Motor neuron (in vitro differentiated cells): Measurements from ENCODE around the gene RIT2. TPM values are rescaled to one million over a fixed set of nuclear protein-coding genes. Genes with fewer than 3 reads are reported as not detected.

Source experiments
- ATAC-seq, 8 experiments: fragments of 200-7000 bp; cut with Tn5 transposase; replicated peaks in 6 of 8; 2 replicates each; pipeline ENCODE4 v1.8.0; 2021; ENCODE audit warnings: mild to moderate bottlenecking in 8 of 8, moderate library complexity in 8 of 8
- H3K27ac ChIP-seq, 2 donors: fragments of 250-450 bp; sonication (Bioruptor Pico); 2 replicates each; pipeline ENCODE4 v1.9.0; 2021; ENCODE audit warnings: antibody characterized with exemption in 2 of 2, mild to moderate bottlenecking in 2 of 2, moderate library complexity in 1 of 2
- H3K4me1 ChIP-seq, 2 donors: fragments of 250-450 bp; sonication (Bioruptor Pico); replicated peaks in 1 of 2; 2 replicates each; pipeline ENCODE4 v1.6.1; 2021; ENCODE audit warnings: antibody characterized with exemption in 2 of 2, mild to moderate bottlenecking in 2 of 2, moderate library complexity in 1 of 2
- H3K4me3 ChIP-seq, 5 donors: fragments of 250-450 bp; sonication (Bioruptor Pico); 2 replicates each; pipeline ENCODE4 v1.9.0; 2021; ENCODE audit warnings: antibody characterized with exemption in 5 of 5, mild to moderate bottlenecking in 5 of 5, moderate library complexity in 4 of 5
- WGBS, 10 experiments: fragments of 450-650 bp; shearing (Covaris generic); methylation state at CpG; one replicate each; pipeline ENCODE4 v1.0.0; 2022; 5-methylcytosine and 5-hydroxymethylcytosine counted together
- in situ Hi-C, 9 experiments: fragments of 400-800 bp; cut with MboI; loops; one replicate each; pipeline ENCODE4 v1.15.0; 2021; ENCODE audit warnings: low sequenced_read_pairs in 9 of 9, low pct_unique_long_range_greater_than_20kb in 2 of 9; ENCODE audit not compliant: unreplicated experiment in 9 of 9
- total RNA-seq, 8 experiments: library from RNA; unstranded; fragments of 300-600 nt; gene quantifications; 2 replicates each; pipeline versions ENCODE4 v1.2.3 to v1.2.4, GENCODE V29; 2022

RIT2 gene
- total RNA-seq, 8 experiments from 2014 or later = 0.52 to 22.0 (median 0.68) TPM; not detected in 2

DNA sequence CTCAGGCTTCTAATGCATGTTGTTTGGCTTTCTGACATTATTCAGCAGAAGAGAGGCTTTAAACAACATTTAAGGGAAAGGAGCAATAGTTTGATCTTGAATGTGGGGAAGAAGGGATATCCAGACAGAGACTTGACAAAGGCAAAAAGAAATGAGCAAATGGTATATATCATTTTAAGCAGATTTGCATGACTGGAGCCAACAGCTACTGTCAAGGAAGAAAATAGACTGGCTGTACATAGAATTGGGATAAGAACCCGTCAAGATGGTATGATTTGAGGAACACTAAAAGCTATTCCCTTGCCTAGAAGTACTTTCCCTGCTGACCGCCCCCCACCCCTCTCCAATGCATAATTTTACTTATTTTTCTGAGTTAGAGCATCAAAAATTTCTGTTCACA, 174.5 kb downstream of the RIT2 start:
- Histone ChIP-seq H3K4me1 (no peaks in the 10 kb centered on the region), H3K27ac (no peak overlapping the region), H3K4me3 (no peak overlapping the region)
- in situ Hi-C loops = no loop called here
- ATAC-seq = no peak
- 0 to 94% (median 20%) methylated on average over 1 to 2 of the region's 2 CpGs; no CpG with 5 or more reads in 3 of the 10 experiments for WGBS, 10 experiments

DNA sequence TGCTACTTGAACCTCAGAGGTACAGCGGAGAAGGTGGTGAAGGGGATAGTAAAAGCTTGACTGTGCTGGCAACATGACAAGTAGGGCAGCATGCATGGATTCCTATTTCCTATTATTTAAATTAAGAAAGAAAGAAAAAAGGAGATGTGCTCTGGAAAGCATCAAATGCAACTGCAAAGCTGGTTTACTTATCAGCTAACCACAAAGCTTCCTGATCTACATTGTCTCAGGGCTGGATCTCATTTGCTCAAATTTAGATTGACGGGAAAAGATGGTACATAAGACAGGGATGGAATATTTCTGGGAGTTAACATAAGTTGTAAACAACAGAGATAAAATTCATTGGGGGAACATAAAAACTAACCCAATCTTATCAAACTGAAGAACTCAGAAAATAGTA, 178.0 kb downstream of the RIT2 start:
- in situ Hi-C loops = no loop called here
- Histone ChIP-seq H3K4me1 (no peaks in the 10 kb centered on the region), H3K27ac (no peak overlapping the region), H3K4me3 (no peak overlapping the region)
- 0 to 100% (median 85%) methylated on average over 1 to 2 of the region's 2 CpGs for WGBS, 10 experiments
- no peak for ATAC-seq

DNA sequence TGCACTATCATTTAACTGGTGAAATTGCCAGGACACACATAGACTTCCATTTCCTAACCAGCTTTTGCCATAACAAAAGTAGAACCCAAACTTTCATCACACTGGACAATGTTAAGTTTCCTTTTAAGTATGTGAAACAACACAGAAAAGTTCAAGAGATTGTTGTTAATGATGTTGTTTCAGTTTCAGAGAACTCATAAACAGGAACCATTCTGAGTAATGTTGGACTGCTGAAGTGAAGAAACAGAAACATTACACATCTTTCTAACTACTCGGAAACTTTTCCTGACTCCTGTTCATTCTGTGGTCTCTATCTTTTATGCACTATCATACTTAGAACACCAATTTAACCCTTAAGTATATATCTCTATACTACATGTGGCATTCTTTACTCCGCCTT, 179.2 kb downstream of the RIT2 start:
- no peak for ATAC-seq
- 57 to 100% (median 94%) methylated on average over 1 to 2 of the region's 2 CpGs; no CpG with 5 or more reads in 6 of the 10 experiments for WGBS, 10 experiments
- H3K4me3 ChIP-seq = no peak overlapping the region
- H3K4me1 ChIP-seq = no peaks in the 10 kb centered on the region
- no peak overlapping the region for H3K27ac ChIP-seq
- in situ Hi-C loops = no loop called here

DNA sequence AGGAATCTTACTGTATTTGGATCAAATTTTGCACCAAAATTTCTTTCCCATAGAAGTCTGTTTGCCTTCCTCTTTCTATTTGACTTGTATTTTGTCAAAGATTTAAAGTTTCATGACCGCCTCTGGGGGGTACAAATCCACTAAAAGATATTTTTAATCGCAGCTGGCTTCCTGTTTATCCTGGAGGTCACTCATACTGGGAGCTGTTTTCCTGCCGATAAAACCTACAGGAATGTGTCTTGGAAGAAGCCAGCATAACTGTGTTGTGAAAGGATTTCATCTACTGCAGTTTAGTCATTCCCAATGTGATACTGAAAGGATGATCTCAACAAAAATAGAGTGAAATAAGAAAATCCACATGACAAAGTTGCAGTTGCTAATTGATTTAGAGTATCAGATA, 184.0 kb downstream of the RIT2 start:
- H3K4me1 ChIP-seq = no peaks in the 10 kb centered on the region
- H3K27ac ChIP-seq = no peak overlapping the region
- in situ Hi-C loops = no loop called here
- WGBS, 10 experiments = 0 to 100% (median 75%) methylated on average over 1 to 3 of the region's 3 CpGs
- no peak for ATAC-seq
- H3K4me3 ChIP-seq = no peak overlapping the region

DNA sequence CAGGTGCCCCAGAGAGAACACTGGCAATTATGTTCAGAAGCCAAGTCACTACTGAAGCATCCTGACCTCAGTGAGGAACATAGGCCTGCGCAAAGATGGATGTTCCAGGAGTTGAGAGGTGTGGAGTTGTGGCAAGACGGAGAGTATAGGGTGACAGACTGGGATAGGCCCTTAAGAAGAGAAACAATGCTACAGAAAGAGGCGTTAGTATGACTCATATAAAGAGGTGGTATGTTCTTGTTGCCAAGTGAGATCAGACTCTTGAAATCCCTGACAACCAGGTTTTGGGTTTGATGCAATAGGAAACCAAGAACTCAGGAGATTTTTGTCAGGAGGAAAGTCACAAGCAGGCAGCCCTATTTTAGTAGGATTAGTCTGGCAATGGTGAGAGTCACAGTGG, 185.6 kb downstream of the RIT2 start:
- no peak for ATAC-seq
- H3K27ac ChIP-seq = no peak overlapping the region
- WGBS, 10 experiments = 33 to 100% (median 80%) methylated on average over 1 to 2 of the region's 3 CpGs; no CpG with 5 or more reads in 4 of the 10 experiments
- in situ Hi-C loops = no loop called here
- H3K4me3 ChIP-seq = no peak overlapping the region
- no peaks in the 10 kb centered on the region for H3K4me1 ChIP-seq

DNA sequence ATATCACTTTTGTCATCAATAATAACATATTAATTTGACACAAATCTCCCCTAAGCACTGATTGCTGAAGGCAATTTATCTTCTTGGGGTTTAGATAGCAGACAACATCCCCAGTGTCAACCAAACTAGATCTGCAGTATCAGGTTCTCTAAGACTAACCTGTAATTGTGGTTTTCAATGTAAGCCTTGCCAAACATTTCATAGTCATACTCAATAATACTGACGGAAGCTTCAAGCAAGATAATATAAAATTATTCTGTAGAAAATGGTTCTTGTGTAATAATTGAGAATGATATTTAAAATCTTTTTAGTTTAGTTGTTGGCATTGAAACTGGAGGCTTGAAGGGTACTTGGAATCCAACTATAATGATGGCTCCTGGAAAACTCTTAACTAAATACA, 186.3 kb downstream of the RIT2 start:
- in situ Hi-C loops = no loop called here
- 22 to 100% (median 88%) methylated on average over 1 of the region's 1 CpG; no CpG with 5 or more reads in 3 of the 10 experiments for WGBS, 10 experiments
- Histone ChIP-seq H3K27ac (no peak overlapping the region), H3K4me3 (no peak overlapping the region), H3K4me1 (no peaks in the 10 kb centered on the region)
- ATAC-seq = no peak

DNA sequence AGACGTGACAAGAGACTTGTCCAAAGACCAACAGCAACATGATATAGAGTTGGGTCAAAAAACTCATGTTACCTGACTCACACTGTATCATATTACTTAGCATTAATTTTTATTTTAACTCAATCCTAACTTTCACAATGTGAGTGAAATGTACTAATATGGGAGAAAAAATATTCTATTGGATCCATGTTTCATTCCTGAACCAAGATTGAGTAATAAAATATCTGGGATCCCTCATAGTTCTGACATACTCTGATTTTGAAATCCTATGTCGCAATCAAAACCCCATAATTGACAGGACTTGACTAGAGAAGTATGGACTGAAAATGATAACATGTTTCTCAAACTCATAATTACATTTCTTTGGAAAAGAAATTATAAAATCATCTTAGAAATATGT, 190.4 kb downstream of the RIT2 start:
- no peak for ATAC-seq
- in situ Hi-C loops = no loop called here
- no peak overlapping the region for H3K27ac ChIP-seq
- no peak overlapping the region for H3K4me3 ChIP-seq
- WGBS, 10 experiments = 0 to 100% (median 83%) methylated on average over 1 to 2 of the region's 2 CpGs
- H3K4me1 ChIP-seq = no peaks in the 10 kb centered on the region

DNA sequence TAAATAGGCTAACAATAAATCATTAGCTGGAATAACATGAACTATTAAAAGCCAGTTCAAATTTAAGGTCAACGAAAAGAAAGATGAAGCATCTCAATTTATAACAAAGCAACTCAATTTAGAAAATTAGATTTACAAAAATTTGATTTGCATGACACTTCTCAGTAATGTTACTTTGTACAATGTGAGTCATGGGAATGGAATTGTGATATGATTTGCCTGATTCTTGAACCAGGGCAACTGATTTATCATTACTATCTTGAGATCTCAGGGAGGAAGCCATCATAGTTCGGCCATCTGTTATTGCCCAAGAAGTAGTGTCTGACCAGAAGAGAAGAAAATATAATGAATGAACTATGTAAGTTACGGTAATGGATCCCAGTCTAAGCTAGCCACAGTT, 193.1 kb downstream of the RIT2 start:
- Histone ChIP-seq H3K4me1 (no peaks in the 10 kb centered on the region), H3K27ac (no peak overlapping the region), H3K4me3 (no peak overlapping the region)
- peak in 2 of 8 experiments; percentile 27 to 44 for ATAC-seq
- in situ Hi-C loops = no loop called here
- 16 to 100% (median 84%) methylated on average over 1 to 3 of the region's 3 CpGs; no CpG with 5 or more reads in 1 of the 10 experiments for WGBS, 10 experiments

DNA sequence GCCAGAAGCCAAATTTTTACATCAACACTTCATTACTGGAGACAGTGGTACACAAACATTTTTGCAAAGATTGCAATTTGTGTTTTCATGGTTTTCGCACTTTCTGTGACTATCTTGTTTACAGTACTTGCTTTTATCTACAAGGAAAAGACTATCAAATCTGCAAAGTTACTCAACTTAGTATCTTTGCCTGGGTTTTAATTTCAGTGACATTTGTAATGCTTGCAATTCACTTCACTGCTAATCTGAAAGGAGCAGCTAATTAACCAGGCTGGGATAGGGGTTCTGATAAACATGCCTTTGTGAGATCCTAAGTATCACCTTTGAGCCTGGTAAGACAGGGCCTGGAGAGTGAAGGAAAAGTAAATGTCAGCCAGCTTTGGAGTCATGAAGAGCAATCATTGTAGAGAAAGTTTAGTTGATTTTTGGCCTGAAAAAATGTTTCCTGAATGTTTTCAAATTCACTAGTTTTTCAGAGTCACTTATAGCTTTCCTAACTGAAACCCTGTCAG, 194.2 kb downstream of the RIT2 start:
- 0 to 100% (median 100%) methylated on average over 1 of the region's 1 CpG; no CpG with 5 or more reads in 3 of the 10 experiments for WGBS, 10 experiments
- no peak overlapping the region for H3K4me3 ChIP-seq
- H3K27ac ChIP-seq = no peak overlapping the region
- in situ Hi-C loops = no loop called here
- no peaks in the 10 kb centered on the region for H3K4me1 ChIP-seq
- no peak for ATAC-seq

DNA sequence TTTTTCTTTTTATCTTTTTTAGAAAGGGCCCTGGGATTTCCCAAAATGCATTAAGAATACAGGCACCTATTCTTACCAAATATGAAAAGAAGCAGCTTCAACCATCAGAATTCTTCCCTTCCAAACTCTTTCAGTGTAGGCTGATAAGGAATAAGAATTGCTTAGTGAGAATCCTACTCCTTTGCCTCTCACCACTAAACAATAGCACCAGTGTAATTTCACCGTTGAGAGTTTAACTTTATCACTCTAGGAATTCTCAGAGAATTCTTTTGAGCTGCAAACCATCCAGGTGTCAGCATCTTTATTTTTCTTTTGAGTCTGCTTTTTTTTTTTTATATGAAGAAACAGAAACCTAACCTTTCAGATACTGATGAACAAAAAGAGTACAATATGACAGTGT, 194.9 kb downstream of the RIT2 start:
- in situ Hi-C loops = no loop called here
- no peak overlapping the region for H3K4me3 ChIP-seq
- no peak overlapping the region for H3K27ac ChIP-seq
- no peak for ATAC-seq
- 0 to 86% (median 25%) methylated on average over 1 of the region's 1 CpG; no CpG with 5 or more reads in 1 of the 10 experiments for WGBS, 10 experiments
- H3K4me1 ChIP-seq = peaks cover 0 to under 1% of the 10 kb centered on the region in 2 donors

DNA sequence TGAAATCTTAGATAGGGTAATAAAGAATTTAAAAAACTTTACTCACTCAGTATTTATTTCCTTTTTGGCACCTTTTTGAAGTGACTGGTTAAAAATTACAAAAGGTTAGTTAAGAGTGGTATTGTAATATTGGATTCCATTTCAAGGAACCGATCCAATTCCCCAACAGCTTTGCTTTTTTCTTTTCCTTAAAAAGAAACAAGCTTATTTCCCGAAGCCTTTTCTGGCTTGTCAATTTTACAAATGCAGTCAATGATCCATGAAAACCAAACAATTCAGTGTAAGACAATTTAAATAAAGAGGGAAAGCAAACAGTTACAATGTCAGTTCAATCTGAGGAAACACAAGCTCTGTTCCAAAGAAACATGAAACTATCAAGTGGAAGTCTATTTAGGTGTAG, 200.2 kb downstream of the RIT2 start:
- no peak overlapping the region for H3K27ac ChIP-seq
- H3K4me3 ChIP-seq = no peak overlapping the region
- ATAC-seq = no peak
- in situ Hi-C loops = no loop called here
- H3K4me1 ChIP-seq = peaks cover 0 to 7% of the 10 kb centered on the region in 2 donors
- WGBS, 10 experiments = 0 to 60% (median 20%) methylated on average over 2 of the region's 2 CpGs

DNA sequence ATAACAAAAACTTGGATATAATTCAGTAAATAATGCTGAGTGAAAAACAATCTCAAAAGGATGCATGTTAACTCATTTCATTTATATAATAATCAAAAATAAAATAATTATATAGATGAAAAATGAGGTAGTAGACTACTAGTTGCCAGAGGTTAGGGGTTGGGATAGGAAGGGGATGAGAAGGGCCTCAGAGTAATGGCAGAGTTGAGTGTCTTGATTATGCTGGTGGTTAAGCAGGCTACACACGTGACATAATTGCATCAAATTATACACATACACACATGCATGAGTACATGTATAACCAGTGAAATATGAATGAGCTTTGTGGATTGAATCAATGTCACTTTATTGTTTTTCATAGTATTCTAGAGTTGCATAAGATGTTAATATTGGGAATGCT, 201.0 kb downstream of the RIT2 start:
- H3K27ac ChIP-seq = no peak overlapping the region
- no peak for ATAC-seq
- WGBS, 10 experiments = 0 to 100% (median 29%) methylated on average over 1 of the region's 1 CpG; no CpG with 5 or more reads in 5 of the 10 experiments
- H3K4me3 ChIP-seq = no peak overlapping the region
- peaks cover 0 to 7% of the 10 kb centered on the region in 2 donors for H3K4me1 ChIP-seq
- in situ Hi-C loops = no loop called here

DNA sequence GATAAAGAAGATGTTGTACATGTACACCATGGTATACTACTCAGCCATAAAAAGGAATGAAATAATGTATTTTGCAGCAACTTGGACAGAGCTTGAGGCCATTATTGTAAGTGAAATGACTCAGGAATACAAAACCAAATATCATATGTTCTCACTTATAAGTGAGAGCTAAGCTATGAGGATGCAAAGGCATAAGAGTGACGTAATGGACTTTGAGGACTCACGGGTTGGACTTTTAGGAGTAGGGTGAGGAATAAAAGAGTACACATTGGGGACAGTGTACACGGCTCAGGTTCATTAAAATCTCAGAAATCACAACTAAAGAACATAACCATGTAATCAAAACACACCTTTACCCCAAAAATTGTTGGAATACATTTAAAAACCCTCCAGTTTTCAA, 206.4 kb downstream of the RIT2 start:
- in situ Hi-C loops = no loop called here
- WGBS, 10 experiments = 10 to 100% (median 90%) methylated on average over 1 to 3 of the region's 3 CpGs
- Histone ChIP-seq H3K27ac (no peak overlapping the region), H3K4me1 (no peaks in the 10 kb centered on the region), H3K4me3 (no peak overlapping the region)
- ATAC-seq = no peak

DNA sequence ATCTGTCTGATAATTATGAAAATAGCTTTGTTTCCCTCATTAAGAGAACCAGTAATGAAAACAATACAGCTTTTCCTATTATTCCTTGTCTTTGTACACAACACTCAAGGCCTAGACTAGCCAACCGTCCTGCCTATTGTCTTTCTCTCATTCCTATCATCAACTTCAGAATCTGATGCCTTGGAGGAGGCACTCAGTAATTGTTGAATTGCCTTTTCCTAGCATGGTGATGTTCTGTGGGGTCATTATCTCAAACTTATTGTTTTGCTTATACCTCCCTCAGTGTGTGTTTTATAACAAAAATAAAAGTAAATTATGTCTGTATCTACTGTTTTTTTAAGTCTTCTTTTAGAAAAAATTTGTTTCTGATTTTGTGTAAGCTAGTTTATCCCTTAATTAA, 208.7 kb downstream of the RIT2 start:
- ATAC-seq = no peak
- Histone ChIP-seq H3K4me1 (no peaks in the 10 kb centered on the region), H3K27ac (no peak overlapping the region), H3K4me3 (no peak overlapping the region)
- in situ Hi-C loops = no loop called here
- 20 to 86% (median 82%) methylated on average over 1 of the region's 1 CpG; no CpG with 5 or more reads in 4 of the 10 experiments for WGBS, 10 experiments
